Renal cortex interstitium (tissue), 11 donors: Measurements from ENCODE around the gene NOD1. TPM values are rescaled to one million over a fixed set of nuclear protein-coding genes. Genes with fewer than 3 reads are reported as not detected.
A peak's percentile ranks its signal among the peaks of the same experiment; 100 is the strongest.

Experiments
- DNase-seq, 11 donors: peaks; one replicate each; pipeline ENCODE4 v3.0.0-alpha.2; 2013; ENCODE audit warnings: low read depth in 9 of 11, low spot score in 4 of 11; ENCODE audit errors: extremely low read depth in 1 of 11
- polyA plus RNA-seq, 3 donors: library from polyadenylated mRNA; unstranded; fragments of 120-200 nt; gene quantifications; one replicate each; pipeline ENCODE4 v1.2.1, GENCODE V29; 2013; ENCODE audit not compliant: insufficient read length in 3 of 3

NOD1 gene
- polyA plus RNA-seq, 3 donors = 7.6 to 11.0 (median 9.6) TPM

- no peak for DNase-seq
Observed at GRCh38 chr7:30472784-30473775, 5.5 kb downstream of the NOD1 start.

GRCh38 chr7:30472081-30472783, 6.4 kb downstream of the NOD1 start:
- no peak for DNase-seq

GRCh38 chr7:30471205-30471604, 7.4 kb downstream of the NOD1 start:
- no peak for DNase-seq

- DNase-seq = peak in 3 of 11 donors; percentile 19 to 59 (median 34)
Observed at GRCh38 chr7:30470771-30471170, 7.8 kb downstream of the NOD1 start.

GRCh38 chr7:30470163-30470770, 8.3 kb downstream of the NOD1 start:
- no peak for DNase-seq

GRCh38 chr7:30469303-30469702, 9.3 kb downstream of the NOD1 start:
- peak in 3 of 11 donors; percentile 34 to 72 (median 42) for DNase-seq

GRCh38 chr7:30468791-30469190, 9.8 kb downstream of the NOD1 start:
- DNase-seq = no peak

- no peak for DNase-seq
Observed at GRCh38 chr7:30468041-30468440, 10.5 kb downstream of the NOD1 start.

- no peak for DNase-seq
Observed at GRCh38 chr7:30467271-30467670, 11.3 kb downstream of the NOD1 start.

- no peak for DNase-seq
Observed at GRCh38 chr7:30466266-30466665, 12.3 kb downstream of the NOD1 start.

- DNase-seq = no peak
Observed at GRCh38 chr7:30465811-30466180, 12.8 kb downstream of the NOD1 start.

GRCh38 chr7:30465046-30465810, 13.4 kb downstream of the NOD1 start:
- DNase-seq = no peak

- DNase-seq = no peak
Observed at GRCh38 chr7:30464231-30464671, 14.3 kb downstream of the NOD1 start.

- no peak for DNase-seq
Observed at GRCh38 chr7:30463405-30464145, 15.0 kb downstream of the NOD1 start.

GRCh38 chr7:30462179-30462578, 16.4 kb downstream of the NOD1 start:
- DNase-seq = no peak

- no peak for DNase-seq
Observed at GRCh38 chr7:30460246-30460633, 18.3 kb downstream of the NOD1 start.

- no peak for DNase-seq
Observed at GRCh38 chr7:30459591-30460245, 18.9 kb downstream of the NOD1 start.

GRCh38 chr7:30458311-30458710, 20.3 kb downstream of the NOD1 start:
- no peak for DNase-seq
